Measurements from ENCODE around the gene ZKSCAN3. TPM values are rescaled to one million over a fixed set of nuclear protein-coding genes. Genes with fewer than 3 reads are reported as not detected.

ZKSCAN3 gene
- total RNA-seq, 1 experiment from 2014 or later, result 11.2 TPM

GRCh38 chr6:28330041-28330440, 19.7 kb upstream of the ZKSCAN3 start:
- Histone ChIP-seq H3K27ac (ENCODE audit: low read depth, low read length) (no peak overlapping the region), H3K27me3 (ENCODE audit: insufficient read depth, low read length) (no peaks in the 10 kb centered on the region), H3K4me2 (ENCODE audit: low read length) (no peak overlapping the region), H3K36me3 (ENCODE audit: control insufficient read depth in 1 of 2, insufficient read depth in 2 of 2, low read length in 2 of 2) (peaks cover 0 to 17% of the 10 kb centered on the region in 2 experiments; a peak in 1 of 4 replicates), H3K9me3 (ENCODE audit: control insufficient read depth in 1 of 2, insufficient read depth in 1 of 2, low read depth in 1 of 2, low read length in 2 of 2) (peaks cover 5 to 18% of the 10 kb centered on the region in 2 experiments; a peak in 2 of 4 replicates), H4K20me1 (ENCODE audit: insufficient read depth) (no peaks in the 10 kb centered on the region), H3K79me2 (ENCODE audit: insufficient read depth, low read length) (no peaks in the 10 kb centered on the region), H3K4me1 (ENCODE audit: control insufficient read depth in 1 of 2, insufficient read depth in 2 of 2, low read length in 2 of 2) (peaks cover 4% of the 10 kb centered on the region in 2 experiments; a peak in 3 of 4 replicates), H3K9ac (ENCODE audit: low read length) (no peak overlapping the region), H3K9me2 (ENCODE audit: insufficient read depth) (no peaks in the 10 kb centered on the region), H2AFZ (ENCODE audit: low read depth, low read length, poor library complexity, severe bottlenecking) (no peak overlapping the region), H3K4me3 (replicated peaks in 1 of 2; ENCODE audit: low read depth in 1 of 2, low read length in 2 of 2) (no peak overlapping the region)
- BruUV-seq (replicated peaks), result no TSS peak
- ATAC-seq (no peak), DNase-seq (ENCODE audit: low read depth, low spot score) (no peak)
- CTCF ChIA-PET, result no interaction called here
- no peak for TF ChIP-seq ELF1 (IDR thresholded peaks at IDR 0.05; ENCODE audit: borderline replicate concordance, low read depth)
- TF ChIP-seq CBX3 (IDR thresholded peaks at IDR 0.05; ENCODE audit: low read depth), result no peak
- TF ChIP-seq, protein P1, sequence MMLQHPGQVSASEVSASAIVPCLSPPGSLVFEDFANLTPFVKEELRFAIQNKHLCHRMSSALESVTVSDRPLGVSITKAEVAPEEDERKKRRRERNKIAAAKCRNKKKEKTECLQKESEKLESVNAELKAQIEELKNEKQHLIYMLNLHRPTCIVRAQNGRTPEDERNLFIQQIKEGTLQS (IDR thresholded peaks at IDR 0.05), result no peak
- TF ChIP-seq RAD21 (IDR thresholded peaks at IDR 0.05; ENCODE audit: low read depth), result no peak
- no peak for TF ChIP-seq EGR1 (IDR thresholded peaks at IDR 0.05; ENCODE audit: low read depth)
- TF ChIP-seq EZH2phosphoT487 (IDR thresholded peaks at IDR 0.05; ENCODE audit: borderline replicate concordance), result no peak
- TF ChIP-seq ZFX (IDR thresholded peaks at IDR 0.05), result no peak
- TF ChIP-seq TCF7L2 (IDR thresholded peaks at IDR 0.05; ENCODE audit: borderline replicate concordance, extremely low read depth, insufficient read depth, insufficient read length), result no peak
- TF ChIP-seq, protein P2, sequence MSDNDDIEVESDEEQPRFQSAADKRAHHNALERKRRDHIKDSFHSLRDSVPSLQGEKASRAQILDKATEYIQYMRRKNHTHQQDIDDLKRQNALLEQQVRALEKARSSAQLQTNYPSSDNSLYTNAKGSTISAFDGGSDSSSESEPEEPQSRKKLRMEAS (IDR thresholded peaks at IDR 0.05), result no peak
- no peak for TF ChIP-seq ZBTB33 (IDR thresholded peaks at IDR 0.05; ENCODE audit: extremely low read depth, insufficient replicate concordance, low read length)
- no peak for TF ChIP-seq POLR2AphosphoS5 (IDR thresholded peaks at IDR 0.05; ENCODE audit: low read depth, low read length)
- no peak for TF ChIP-seq ZNF274 (IDR thresholded peaks at IDR 0.05; ENCODE audit: low read depth, low read length)
- TF ChIP-seq EZH2 (IDR thresholded peaks at IDR 0.05), result no peak
- TF ChIP-seq CEBPB (IDR thresholded peaks at IDR 0.05; ENCODE audit: low read depth), result no peak
- TF ChIP-seq SRF (IDR thresholded peaks at IDR 0.05; ENCODE audit: low read depth), result no peak
- no peak for TF ChIP-seq YY1 (IDR thresholded peaks at IDR 0.05; ENCODE audit: extremely low read depth, insufficient replicate concordance, low read depth, low read length)
- no peak for TF ChIP-seq CTCF (IDR thresholded peaks at IDR 0.05 in 2 of 3, conservative IDR thresholded peaks at IDR 0.05 in 1 of 3; ENCODE audit: borderline replicate concordance in 1 of 3, insufficient read depth in 1 of 3, low read depth in 2 of 3, low read length in 2 of 3)
- TF ChIP-seq SIN3A (IDR thresholded peaks at IDR 0.05; ENCODE audit: low read depth), result no peak
- no peak for TF ChIP-seq JUND (IDR thresholded peaks at IDR 0.05)
- TF ChIP-seq POLR2A (IDR thresholded peaks at IDR 0.05; ENCODE audit: borderline replicate concordance, extremely low read depth, insufficient read depth, insufficient read length), result no peak
- POLR2A ChIA-PET, result no interaction called here
- RAD21 ChIA-PET (ENCODE audit: low non-redundant PET in 1 of 2, low total read pairs in 2 of 2, uncharacterized antibody in 2 of 2, unreplicated experiment in 2 of 2), result no interaction called here
- intact Hi-C loops (cut with micrococcal nuclease), result no loop called here

All from HCT116 (cell line).